Vagina (tissue), 2 donors: Measurements from ENCODE around the gene PRICKLE1. TPM values are rescaled to one million over a fixed set of nuclear protein-coding genes. Genes with fewer than 3 reads are reported as not detected.

ENCODE experiments used
- DNase-seq, 2 donors: peaks; one replicate each; pipeline ENCODE4 v3.0.0-alpha.2; 2017; ENCODE audit errors: extremely low spot score in 2 of 2
- H3K27ac ChIP-seq: fragments of 200-600 bp; sonication (generic); one replicate; pipeline ENCODE4 v1.5.1; 2019
- H3K27me3 ChIP-seq: fragments of 200-600 bp; sonication (generic); one replicate; pipeline ENCODE4 v1.5.1; 2019
- H3K36me3 ChIP-seq, 2 donors: fragments of 200-600 bp; sonication (generic); one replicate each; pipeline ENCODE4 v1.5.1; 2017 to 2019
- H3K4me1 ChIP-seq: fragments of 200-600 bp; sonication (generic); one replicate; pipeline ENCODE4 v1.5.1; 2019
- H3K4me3 ChIP-seq, 2 donors: fragments of 200-600 bp; sonication (generic); 1 replicate in 1 of 2; 2 replicates in 1 of 2; pipeline ENCODE4 v1.5.1; 2016 to 2019
- H3K9me3 ChIP-seq: fragments of 200-600 bp; sonication (generic); one replicate; pipeline ENCODE4 v1.5.1; 2019
- CTCF ChIP-seq, 3 experiments: fragments of 450-650 bp in 2 of 3; fragments of 200-600 bp in 1 of 3; sonication (generic) in 1 of 3; IDR thresholded peaks; one replicate each; pipeline ENCODE4 v1.5.1; 2017 to 2019; ENCODE audit warnings: antibody characterized with exemption in 3 of 3, mild to moderate bottlenecking in 2 of 3, moderate library complexity in 2 of 3
- POLR2A ChIP-seq, 2 donors: fragments of 450-650 bp; IDR thresholded peaks; one replicate each; pipeline ENCODE4 v1.6.1; 2017; ENCODE audit warnings: antibody characterized with exemption in 2 of 2, mild to moderate bottlenecking in 2 of 2, moderate library complexity in 2 of 2
- POLR2AphosphoS5 ChIP-seq, 2 donors: sonication (generic); formaldehyde crosslinking; IDR thresholded peaks; one replicate each; pipeline ENCODE4 v1.9.0; 2017; ENCODE audit warnings: antibody characterized with exemption in 2 of 2, mild to moderate bottlenecking in 2 of 2, low read depth in 1 of 2; ENCODE audit not compliant: insufficient read depth in 1 of 2
- intact Hi-C: fragments of 100-400 bp; cut with DNase I; formaldehyde crosslinking; loops from one replicate; pipeline ENCODE4 v1.15.1; 2023
- total RNA-seq: library from RNA; depleted of rRNA; stranded (reverse); fragments of >200 nt; gene quantifications from one replicate; pipeline ENCODE4 v1.2.3, GENCODE V29; 2016

Gene PRICKLE1
- total RNA-seq, 1 donor from 2014 or later: 25.3 TPM

DNA sequence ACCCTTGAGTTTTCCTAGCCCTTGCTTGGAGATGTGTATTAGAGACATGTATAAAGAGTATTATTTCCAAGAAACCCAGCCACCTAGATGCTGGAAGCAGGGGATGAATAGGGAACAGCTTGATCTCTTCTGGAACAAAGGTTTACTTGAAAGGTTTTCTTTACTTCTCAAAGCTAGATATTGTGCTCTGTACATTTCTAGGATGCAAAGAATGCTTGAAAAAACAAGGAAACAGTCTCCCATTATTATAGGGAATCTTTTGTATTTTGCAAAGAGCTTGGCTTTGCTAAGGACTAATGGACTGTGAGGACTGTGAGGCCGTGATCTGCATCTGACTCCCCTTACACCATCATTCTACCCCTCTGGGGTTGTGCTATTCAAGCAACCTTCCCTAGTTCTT lies 77.9 kb downstream of the PRICKLE1 start:
- Histone ChIP-seq H3K9me3 (no peaks in the 10 kb centered on the region), H3K4me1 (no peaks in the 10 kb centered on the region), H3K27me3 (no peaks in the 10 kb centered on the region), H3K4me3 (no peak overlapping the region), H3K36me3 (no peaks in the 10 kb centered on the region), H3K27ac (no peak overlapping the region)
- intact Hi-C loops: no loop called here
- no peak for DNase-seq
- TF ChIP-seq POLR2A (IDR thresholded peaks at IDR 0.05) (no peak), CTCF (IDR thresholded peaks at IDR 0.05) (no peak), POLR2AphosphoS5 (IDR thresholded peaks at IDR 0.05; ENCODE audit: insufficient read depth in 1 of 2, low read depth in 1 of 2) (no peak)

DNA sequence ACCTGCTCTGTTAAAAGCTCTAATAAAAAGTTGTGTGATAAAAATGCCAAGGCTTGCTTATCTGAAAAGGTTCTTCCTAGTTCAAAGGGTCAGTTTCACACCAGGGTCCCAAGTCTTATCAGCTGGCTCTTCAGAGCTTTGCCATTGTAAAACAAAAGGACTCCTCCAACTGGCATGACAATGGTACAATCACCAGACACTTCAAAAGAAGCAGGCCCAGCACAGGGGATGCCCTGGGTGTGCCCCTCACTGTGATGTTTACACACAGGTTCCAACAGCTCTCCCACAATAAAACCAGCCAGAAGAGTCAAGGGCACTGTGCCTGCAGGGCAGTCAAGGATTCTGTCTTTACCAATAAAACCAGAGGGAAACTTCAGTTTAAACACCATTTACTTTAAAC lies 78.7 kb downstream of the PRICKLE1 start:
- no peaks in the 10 kb centered on the region for H3K9me3 ChIP-seq
- H3K27ac ChIP-seq: no peak overlapping the region
- TF ChIP-seq POLR2AphosphoS5 (IDR thresholded peaks at IDR 0.05; ENCODE audit: insufficient read depth in 1 of 2, low read depth in 1 of 2) (no peak), CTCF (IDR thresholded peaks at IDR 0.05) (no peak), POLR2A (IDR thresholded peaks at IDR 0.05) (no peak)
- H3K27me3 ChIP-seq: no peaks in the 10 kb centered on the region
- no peaks in the 10 kb centered on the region for H3K4me1 ChIP-seq
- H3K36me3 ChIP-seq: no peaks in the 10 kb centered on the region
- H3K4me3 ChIP-seq: no peak overlapping the region
- intact Hi-C loops: no loop called here
- no peak for DNase-seq

DNA sequence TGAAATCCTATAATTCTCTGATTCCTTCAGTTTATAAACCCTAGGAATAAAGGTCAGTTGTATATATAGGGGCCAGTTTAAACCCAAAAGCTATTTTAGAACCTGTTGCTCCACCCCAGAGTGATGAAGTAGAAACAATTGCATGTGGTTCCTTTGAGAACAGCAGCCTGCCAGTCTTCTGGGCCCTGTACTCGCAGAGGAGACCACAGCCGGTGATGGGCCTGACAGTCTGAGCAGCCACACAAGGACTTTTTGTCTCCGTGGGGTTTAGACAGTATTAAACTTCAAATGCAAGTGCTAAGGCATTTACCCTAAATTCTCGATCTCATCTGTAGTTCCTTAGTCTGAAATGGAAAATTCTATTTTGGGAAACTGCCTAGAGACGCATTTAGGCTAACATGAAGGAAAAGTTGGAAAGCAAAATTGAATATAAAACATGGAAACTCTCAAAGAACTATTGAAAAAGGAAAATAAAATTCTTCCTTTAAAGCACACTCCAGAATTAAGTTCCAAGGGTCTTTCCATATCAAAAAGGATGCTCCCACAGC lies 80.6 kb downstream of the PRICKLE1 start:
- Histone ChIP-seq H3K36me3 (no peaks in the 10 kb centered on the region), H3K4me1 (no peaks in the 10 kb centered on the region), H3K4me3 (no peak overlapping the region), H3K27me3 (no peaks in the 10 kb centered on the region), H3K9me3 (no peaks in the 10 kb centered on the region), H3K27ac (peak overlapping the region; percentile 30)
- DNase-seq: no peak
- intact Hi-C loops: no loop called here
- no peak for TF ChIP-seq POLR2AphosphoS5 (IDR thresholded peaks at IDR 0.05; ENCODE audit: insufficient read depth in 1 of 2, low read depth in 1 of 2)
- no peak for TF ChIP-seq POLR2A (IDR thresholded peaks at IDR 0.05)
- TF ChIP-seq CTCF (IDR thresholded peaks at IDR 0.05): no peak

DNA sequence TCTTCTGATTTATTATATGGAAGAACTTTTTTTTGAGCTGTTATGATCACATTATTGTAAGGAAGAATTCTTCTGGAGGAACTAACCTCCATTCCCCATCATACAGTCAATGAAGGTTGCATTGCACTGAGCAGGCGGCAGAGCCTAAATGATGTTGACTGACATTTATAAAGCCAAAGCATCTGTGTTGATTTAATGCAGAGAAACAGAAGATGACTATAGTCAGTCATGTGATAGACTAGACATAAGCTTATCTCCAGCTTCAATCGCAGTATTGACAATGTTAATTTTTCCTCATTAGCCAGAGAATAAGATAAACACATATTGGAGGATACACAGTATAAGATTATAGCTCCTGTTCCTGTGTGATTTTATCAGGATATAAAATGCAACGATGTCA lies 82.0 kb downstream of the PRICKLE1 start:
- no peak overlapping the region for H3K4me3 ChIP-seq
- no peaks in the 10 kb centered on the region for H3K27me3 ChIP-seq
- no peak overlapping the region for H3K27ac ChIP-seq
- DNase-seq: no peak
- intact Hi-C loops: no loop called here
- no peaks in the 10 kb centered on the region for H3K36me3 ChIP-seq
- H3K4me1 ChIP-seq: peaks cover 6% of the 10 kb centered on the region
- H3K9me3 ChIP-seq: no peaks in the 10 kb centered on the region
- TF ChIP-seq POLR2AphosphoS5 (IDR thresholded peaks at IDR 0.05; ENCODE audit: insufficient read depth in 1 of 2, low read depth in 1 of 2) (no peak), POLR2A (IDR thresholded peaks at IDR 0.05) (no peak), CTCF (IDR thresholded peaks at IDR 0.05) (no peak)

- Histone ChIP-seq H3K4me1 (peaks cover 6% of the 10 kb centered on the region), H3K27ac (no peak overlapping the region), H3K36me3 (no peaks in the 10 kb centered on the region), H3K4me3 (no peak overlapping the region), H3K27me3 (no peaks in the 10 kb centered on the region), H3K9me3 (no peaks in the 10 kb centered on the region)
- TF ChIP-seq POLR2A (IDR thresholded peaks at IDR 0.05): no peak
- DNase-seq: no peak
- intact Hi-C loops: no loop called here
These were observed 82.5 kb downstream of the PRICKLE1 start for GRCh38 chr12:42507081-42507480.
